Astrocyte (in vitro differentiated cells and primary cell): ENCODE measurements around the gene WDR33. TPM values are rescaled to one million over a fixed set of nuclear protein-coding genes. Genes with fewer than 3 reads are reported as not detected.

Source experiments
- DNase-seq: peaks from one replicate; pipeline ENCODE4 v3.0.0-alpha.2; 2010; ENCODE audit warnings: low read depth
- FAIRE-seq: peaks from 2 replicates; lab custom pipeline; 2011; peaks lifted over from hg19 to GRCh38; lab: Jason Lieb, UNC
- H2AFZ ChIP-seq: 2 replicates; pipeline ENCODE4 v1.6.0; 2012; ENCODE audit warnings: low read depth, low read length, inconsistent platforms
- H3K27ac ChIP-seq: 2 replicates; pipeline ENCODE4 v1.5.1; 2011; ENCODE audit warnings: low read depth, low read length, inconsistent platforms
- H3K27me3 ChIP-seq: 2 replicates; pipeline ENCODE4 v1.6.0; 2011; ENCODE audit warnings: low read length, inconsistent platforms; ENCODE audit not compliant: insufficient read depth
- H3K36me3 ChIP-seq: 2 replicates; pipeline ENCODE4 v1.5.1; 2011; ENCODE audit warnings: low read length, inconsistent platforms; ENCODE audit not compliant: insufficient read depth
- H3K4me1 ChIP-seq: 2 replicates; pipeline ENCODE4 v1.5.1; 2011; ENCODE audit warnings: low read length, inconsistent platforms; ENCODE audit not compliant: insufficient read depth
- H3K4me2 ChIP-seq: 2 replicates; pipeline ENCODE4 v1.6.0; 2012; ENCODE audit warnings: low read length, inconsistent platforms
- H3K4me3 ChIP-seq: 2 replicates; pipeline ENCODE4 v1.5.1; 2011; ENCODE audit warnings: low read depth, mild to moderate bottlenecking, low read length, inconsistent platforms; ENCODE audit not compliant: insufficient read depth
- H3K79me2 ChIP-seq: 2 replicates; pipeline ENCODE4 v1.6.0; 2012; ENCODE audit warnings: mild to moderate bottlenecking, low read length, inconsistent platforms; ENCODE audit not compliant: insufficient read depth
- H3K9ac ChIP-seq: 2 replicates; pipeline ENCODE4 v1.6.0; 2012; ENCODE audit warnings: mild to moderate bottlenecking, low read length, inconsistent platforms
- H3K9me3 ChIP-seq: 2 replicates; pipeline ENCODE4 v1.5.1; 2012; ENCODE audit warnings: low read depth, mild to moderate bottlenecking, low read length, inconsistent platforms; ENCODE audit not compliant: insufficient read depth
- H4K20me1 ChIP-seq: 2 replicates; pipeline ENCODE4 v1.6.0; 2012; ENCODE audit warnings: low read length, inconsistent platforms; ENCODE audit not compliant: insufficient read depth
- H3K27ac Mint-ChIP-seq: one replicate; pipeline ENCODE4 v1.8.0; 2021; ENCODE audit warnings: mild to moderate bottlenecking, mixed read lengths; ENCODE audit not compliant: unreplicated experiment
- H3K27me3 Mint-ChIP-seq: one replicate; pipeline ENCODE4 v1.8.0; 2021; ENCODE audit warnings: low read depth, mixed read lengths; ENCODE audit not compliant: unreplicated experiment
- H3K36me3 Mint-ChIP-seq: one replicate; pipeline ENCODE4 v1.8.0; 2021; ENCODE audit warnings: low read depth, mixed read lengths; ENCODE audit not compliant: unreplicated experiment
- H3K4me1 Mint-ChIP-seq: one replicate; pipeline ENCODE4 v1.8.0; 2021; ENCODE audit warnings: low read depth, mixed read lengths; ENCODE audit not compliant: unreplicated experiment
- H3K4me3 Mint-ChIP-seq: one replicate; pipeline ENCODE4 v1.8.0; 2021; ENCODE audit warnings: mild to moderate bottlenecking, moderate library complexity, mixed read lengths; ENCODE audit not compliant: unreplicated experiment
- H3K9me3 Mint-ChIP-seq: one replicate; pipeline ENCODE4 v1.8.0; 2021; ENCODE audit warnings: mild to moderate bottlenecking, mixed read lengths; ENCODE audit not compliant: unreplicated experiment
- CTCF ChIP-seq: IDR thresholded peaks from 2 replicates; pipeline ENCODE4 v1.5.1; 2011; ENCODE audit warnings: low read depth, mild to moderate bottlenecking, inconsistent platforms, low read length, moderate library complexity; ENCODE audit not compliant: insufficient read depth
- EZH2 ChIP-seq: IDR thresholded peaks from 2 replicates; pipeline ENCODE4 v1.6.1; 2012; ENCODE audit warnings: mild to moderate bottlenecking, low read length, inconsistent platforms; ENCODE audit not compliant: insufficient read depth
- total RNA-seq: library from RNA; stranded (reverse); gene quantifications from 2 replicates; pipeline ENCODE4 v1.2.1, GENCODE V29; 2021

Gene WDR33
- total RNA-seq, 1 donor from 2014 or later = 40.9 TPM

- H3K9me3 ChIP-seq = no peaks in the 10 kb centered on the region
- H3K4me1 ChIP-seq = peaks cover 4% of the 10 kb centered on the region
- FAIRE-seq = no peak
- H3K9ac ChIP-seq = no peak overlapping the region
- Mint-ChIP-seq H3K4me1 (peaks cover 30% of the 10 kb centered on the region), H3K27me3 (peaks cover 9% of the 10 kb centered on the region), H3K9me3 (peaks cover 3% of the 10 kb centered on the region), H3K36me3 (peaks cover 22% of the 10 kb centered on the region), H3K27ac (no peak overlapping the region), H3K4me3 (no peak overlapping the region)
- H3K27ac ChIP-seq = no peak overlapping the region
- peaks cover 12% of the 10 kb centered on the region for H3K79me2 ChIP-seq
- TF ChIP-seq CTCF (no peak), EZH2 (no peak)
- H3K27me3 ChIP-seq = peaks cover 22% of the 10 kb centered on the region
- H3K36me3 ChIP-seq = no peaks in the 10 kb centered on the region
- no peak overlapping the region for H2AFZ ChIP-seq
- H4K20me1 ChIP-seq = peaks cover 47% of the 10 kb centered on the region
- H3K4me3 ChIP-seq = no peak overlapping the region
- no peak for DNase-seq
- H3K4me2 ChIP-seq = no peak overlapping the region
These were observed 147.9 kb downstream of the WDR33 start for GRCh38 chr2:127662937-127663565.

- peaks cover 47% of the 10 kb centered on the region for H4K20me1 ChIP-seq
These were observed 148.9 kb downstream of the WDR33 start for GRCh38 chr2:127661949-127662510.

More at GRCh38 chr2:127661949-127662510, 148.9 kb downstream of the WDR33 start:
- no peak for DNase-seq
- no peak for TF ChIP-seq EZH2
- TF ChIP-seq CTCF = no peak
- Mint-ChIP-seq H3K27me3 (peaks cover 9% of the 10 kb centered on the region), H3K36me3 (peaks cover 31% of the 10 kb centered on the region), H3K4me1 (peaks cover 30% of the 10 kb centered on the region), H3K4me3 (no peak overlapping the region), H3K9me3 (peaks cover 3% of the 10 kb centered on the region), H3K27ac (peak overlapping the region; percentile 41)
- FAIRE-seq = no peak
- Histone ChIP-seq H3K27ac (no peak overlapping the region), H3K27me3 (peaks cover 22% of the 10 kb centered on the region), H2AFZ (no peak overlapping the region), H3K36me3 (no peaks in the 10 kb centered on the region), H3K9me3 (no peaks in the 10 kb centered on the region), H3K4me2 (no peak overlapping the region), H3K9ac (no peak overlapping the region), H3K4me1 (peaks cover 4% of the 10 kb centered on the region), H3K4me3 (no peak overlapping the region), H3K79me2 (peaks cover 12% of the 10 kb centered on the region)
